Activated CD8-positive, alpha-beta memory T cell treated with anti-CD3 and anti-CD28 coated beads for 4 hours (primary cell): ENCODE data around the gene CR1.
A peak's percentile ranks its signal among the peaks of the same experiment; 100 is the strongest.
"Not testable (repeated sequence)": the region's sequence is repeated elsewhere in the genome, so short reads cannot be mapped to it uniquely, and the experiment has no call there.

ENCODE experiments used
- DNase-seq, 2 donors: peaks; one replicate each; pipeline ENCODE4 v3.0.0-alpha.2; 2020; ENCODE audit warnings: low read depth in 2 of 2

Gene CR1

DNA sequence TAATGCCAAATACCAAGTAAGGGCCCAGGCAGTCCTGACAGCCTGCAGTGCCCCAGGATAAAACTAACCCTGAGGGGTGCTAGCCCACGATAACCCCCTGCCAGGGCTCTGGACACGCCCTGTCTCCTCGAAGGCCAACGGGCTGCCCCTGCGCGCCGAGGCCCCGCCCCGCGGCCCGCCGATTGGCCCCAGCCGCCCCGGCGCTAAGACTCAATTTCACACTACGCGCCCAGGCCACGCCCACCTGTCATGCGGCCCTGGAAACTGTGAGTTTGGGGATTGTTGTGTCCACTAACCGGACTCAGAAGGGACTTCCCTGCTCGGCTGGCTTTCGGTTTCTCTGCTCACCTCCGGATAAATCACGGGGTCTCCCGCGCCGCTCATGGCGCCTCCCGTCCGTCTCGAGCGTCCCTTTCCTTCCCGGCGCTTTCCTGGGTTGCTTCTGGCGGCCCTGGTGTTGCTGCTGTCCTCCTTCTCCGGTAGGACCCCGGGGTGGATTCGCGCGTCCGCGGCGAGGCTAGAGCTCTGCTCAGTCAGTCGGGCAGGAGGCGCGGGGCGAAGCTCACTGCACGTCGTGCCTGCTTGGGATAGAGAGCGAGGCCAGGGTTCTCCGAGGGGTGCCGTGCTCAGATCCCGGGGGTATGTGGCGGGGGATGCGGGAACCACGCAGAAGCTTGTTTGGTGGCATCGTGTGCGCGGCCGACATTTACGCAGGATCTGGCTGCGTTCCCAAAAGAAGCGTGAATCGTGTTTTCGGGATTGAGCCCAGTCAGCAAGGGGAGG, 149.1 kb downstream of the CR1 start, which contains the start of gene CR1L:
Gene CR1L (plus strand): TSS at position 282 of the 783 bp plus-strand sequence. CDS start 101 bp downstream, at position 383.
- peak; percentile 35 to 36 for DNase-seq

DNA sequence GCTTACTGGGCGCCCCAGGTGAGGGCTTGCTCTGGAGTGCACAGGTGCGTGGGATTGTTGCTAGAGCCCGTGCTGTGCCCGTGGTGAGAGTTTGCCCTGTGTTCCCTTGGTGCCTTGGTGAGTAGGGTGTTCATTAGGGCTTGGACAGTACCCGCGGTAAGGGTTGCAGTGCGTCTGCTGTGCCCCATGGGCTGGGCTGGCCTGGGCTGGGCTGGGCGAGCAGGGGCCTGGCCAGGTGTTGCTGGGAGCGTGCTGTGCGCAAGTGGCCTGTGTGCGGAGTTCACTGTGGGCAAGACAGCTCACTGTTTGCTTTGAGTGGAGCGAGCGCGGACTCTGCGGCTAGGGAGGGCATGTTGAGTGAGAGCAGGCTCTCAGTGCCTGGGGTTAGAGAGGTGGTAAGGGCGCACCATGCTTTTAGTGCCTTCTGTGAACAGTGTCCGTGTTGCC, 149.7 kb downstream of the CR1 start:
- no peak for DNase-seq

DNA sequence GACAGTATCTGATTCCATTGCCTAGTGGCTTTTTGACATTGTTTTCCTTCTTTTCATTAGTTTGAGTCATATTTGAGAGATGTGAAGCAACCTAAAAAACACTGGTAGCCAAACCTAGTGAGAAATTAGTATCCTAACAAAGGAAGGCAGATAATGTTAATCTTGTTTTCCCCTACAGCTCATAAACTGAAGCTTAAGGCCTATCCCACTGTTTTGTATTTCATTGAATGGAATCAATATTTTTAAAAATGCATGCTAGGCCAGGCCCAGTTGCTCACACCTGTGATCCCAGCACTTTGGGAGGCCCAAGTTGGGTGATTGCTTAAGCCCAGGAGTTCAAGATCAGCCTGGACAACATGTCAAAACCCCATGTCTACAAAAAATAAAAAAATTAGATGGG, 150.2 kb downstream of the CR1 start:
- no peak for DNase-seq

DNA sequence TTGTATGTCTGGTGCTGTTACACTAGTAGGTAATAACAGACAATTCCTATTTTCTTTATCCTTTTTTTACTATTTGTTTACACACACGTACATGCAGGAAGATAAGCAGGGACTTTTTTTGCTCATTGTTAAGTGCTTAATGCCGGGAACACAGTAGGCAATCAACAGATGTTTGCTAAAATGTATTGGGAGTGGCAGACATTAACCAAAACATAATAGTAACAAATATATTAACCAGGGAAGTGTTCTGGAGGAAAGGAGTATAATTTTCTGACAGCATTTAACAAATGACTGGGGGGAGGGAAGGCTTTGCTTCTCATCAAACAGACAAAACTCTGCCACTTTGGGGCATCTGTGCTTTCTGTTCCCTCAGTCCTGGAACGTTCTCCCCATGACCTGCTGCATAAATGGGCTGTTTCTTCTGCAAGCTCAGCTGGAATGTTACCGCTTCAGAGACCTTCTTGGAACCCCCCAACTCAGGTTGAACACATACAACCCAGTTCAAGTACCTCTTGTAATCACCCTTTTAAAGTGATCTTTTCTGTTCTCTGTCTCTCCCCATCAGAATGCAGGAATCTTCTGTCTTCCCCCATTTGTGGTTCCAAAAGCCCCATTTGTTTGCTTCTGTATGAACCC, 151.1 kb downstream of the CR1 start:
- no peak for DNase-seq

DNA sequence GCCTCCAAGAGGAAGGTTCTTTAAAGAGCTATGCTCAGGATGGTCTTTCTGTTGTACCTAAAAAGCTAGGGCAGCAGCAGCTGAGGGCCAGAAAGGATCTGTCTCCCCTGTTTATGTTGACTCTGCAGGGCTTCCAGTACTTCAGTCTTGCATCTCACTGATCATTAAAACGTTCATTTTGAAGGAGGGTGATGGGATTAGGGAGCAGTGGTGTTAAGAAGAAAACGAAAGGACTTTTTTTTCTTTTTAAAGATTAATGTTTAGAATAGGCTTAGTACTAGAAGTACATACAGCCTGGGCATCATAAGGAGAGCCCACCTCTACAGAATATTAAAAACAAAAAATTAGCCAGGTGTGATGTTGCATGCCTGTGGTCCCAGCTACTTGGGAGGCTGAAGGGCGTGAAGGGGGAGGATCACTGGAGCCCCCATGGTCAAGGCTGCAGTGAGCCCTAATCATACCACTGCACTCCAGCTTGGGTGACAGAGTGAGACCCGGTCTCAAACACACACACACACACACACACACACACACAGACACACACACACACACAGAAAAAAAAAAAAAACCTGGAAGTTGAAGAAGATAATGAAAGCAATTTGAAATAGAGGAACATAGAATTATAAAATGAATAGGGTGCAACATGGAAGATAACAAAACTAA, 151.8 kb downstream of the CR1 start:
- no peak for DNase-seq

DNA sequence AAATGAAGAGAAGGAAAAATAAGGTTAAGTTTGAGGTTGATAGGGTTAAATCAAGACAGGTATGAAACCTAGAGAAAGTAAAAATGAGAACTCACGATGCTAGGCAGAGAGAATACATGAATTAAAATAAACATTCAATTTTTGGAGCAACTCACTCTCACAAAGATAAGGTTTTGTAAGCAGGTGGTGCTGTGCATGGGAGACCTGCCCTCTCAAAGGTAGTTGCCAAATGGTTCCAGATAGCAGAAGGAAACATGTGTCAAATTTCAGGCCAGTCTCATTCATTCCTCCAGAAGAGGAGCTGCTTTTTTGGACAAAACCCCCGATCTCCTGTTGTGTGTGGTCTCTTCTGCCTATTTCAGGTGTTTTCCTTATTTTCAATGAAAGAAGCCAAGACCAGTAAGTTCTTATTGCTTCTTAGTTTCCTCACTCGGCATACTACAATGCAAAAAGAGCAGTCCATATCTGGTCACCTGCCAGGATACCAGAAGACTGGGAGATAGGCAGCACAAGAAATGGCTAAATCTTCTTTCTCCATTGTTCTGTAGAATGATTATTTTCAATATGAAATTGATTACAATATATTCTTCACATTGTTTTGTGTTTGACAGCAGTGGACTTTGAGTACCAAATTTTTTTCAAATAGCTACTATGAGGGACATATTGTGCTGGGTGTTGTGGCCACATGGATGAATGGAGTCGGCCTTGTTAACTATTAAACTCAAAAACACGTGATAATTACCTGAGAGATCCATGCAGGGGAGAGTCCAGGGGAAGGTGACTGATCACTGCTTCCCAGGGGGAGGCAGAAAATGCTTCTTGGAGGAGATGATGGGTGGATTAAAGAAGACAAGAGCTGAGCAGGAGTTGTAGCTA, 152.6 kb downstream of the CR1 start:
- DNase-seq, result no peak

DNA sequence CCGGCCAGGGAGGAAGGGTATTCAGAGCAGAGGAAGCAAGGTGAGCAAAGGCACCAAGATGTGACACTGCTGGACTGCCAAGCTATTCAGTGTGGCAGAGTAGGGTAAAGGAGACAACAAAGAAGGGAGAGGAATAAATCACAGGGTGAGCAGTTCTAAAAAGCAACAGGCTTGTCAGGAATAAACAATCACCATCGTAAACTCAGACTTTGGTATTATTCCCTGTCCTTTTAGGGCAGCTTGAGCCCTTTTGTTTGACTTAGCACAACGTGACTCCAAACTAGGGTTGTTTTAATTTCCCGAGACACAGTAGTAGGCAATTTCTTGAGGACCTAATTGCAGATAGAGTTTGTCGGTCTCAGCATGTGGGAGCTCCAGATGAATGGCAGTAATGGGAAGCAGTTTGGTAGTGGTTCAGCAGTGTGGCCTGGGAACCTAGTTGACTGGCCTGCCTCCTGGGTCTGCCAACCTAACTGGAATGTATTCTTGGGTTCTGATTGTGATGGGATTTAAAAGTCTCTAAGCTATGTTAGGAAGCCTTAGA, 153.3 kb downstream of the CR1 start:
- DNase-seq, result no peak

DNA sequence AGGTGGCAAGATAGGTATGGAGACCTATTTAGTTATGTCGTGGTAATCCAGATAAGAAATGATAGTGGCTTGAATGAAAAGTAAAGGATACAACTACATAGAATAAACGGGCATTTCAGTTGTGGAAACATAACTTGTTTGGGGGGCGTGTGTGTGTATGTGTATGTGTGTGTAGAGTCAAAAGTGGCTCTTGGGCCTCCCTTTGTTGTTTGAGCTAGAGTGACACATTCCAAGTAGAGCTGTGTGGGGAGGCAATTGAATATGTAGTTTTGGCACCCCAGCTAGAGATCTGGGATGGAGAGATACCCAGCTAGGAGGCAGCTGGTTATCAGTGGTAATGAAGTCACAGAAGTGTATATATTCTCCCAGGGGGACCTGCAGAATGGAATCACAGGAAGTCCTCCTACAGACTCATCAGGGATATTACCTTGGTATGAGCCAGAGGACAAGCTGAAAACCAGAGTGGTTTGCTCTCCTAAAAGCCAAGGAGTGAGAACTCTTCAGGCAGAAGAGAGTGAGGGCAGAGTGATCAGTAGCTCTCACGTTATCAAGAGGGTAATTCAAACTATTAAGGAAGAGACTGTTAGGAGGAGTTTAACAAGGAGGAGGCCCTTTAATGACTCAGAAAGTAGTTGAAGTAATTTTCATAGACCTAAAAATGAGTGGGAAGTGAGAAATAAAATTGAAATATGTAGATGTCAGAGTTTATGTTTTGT, 154.1 kb downstream of the CR1 start:
- no peak for DNase-seq

DNA sequence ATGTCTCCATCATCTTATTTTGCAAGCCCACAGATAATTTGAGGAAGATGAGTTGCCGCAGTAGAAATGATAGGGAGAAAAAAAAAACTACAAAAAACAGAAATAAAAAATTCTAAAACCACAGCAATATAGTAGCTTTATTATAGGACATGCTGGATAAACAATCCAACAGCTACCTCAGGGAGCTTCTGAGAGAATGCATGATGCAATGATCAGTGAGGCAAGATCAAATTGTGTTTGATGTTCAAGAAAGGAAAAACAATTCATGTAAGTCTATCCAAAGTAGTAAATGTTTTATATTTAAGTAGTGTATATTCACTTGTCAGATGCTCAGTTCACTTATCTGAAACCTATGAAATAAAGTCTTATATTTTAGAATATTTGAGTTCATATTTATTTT, 155.6 kb downstream of the CR1 start:
- DNase-seq, result no peak

DNA sequence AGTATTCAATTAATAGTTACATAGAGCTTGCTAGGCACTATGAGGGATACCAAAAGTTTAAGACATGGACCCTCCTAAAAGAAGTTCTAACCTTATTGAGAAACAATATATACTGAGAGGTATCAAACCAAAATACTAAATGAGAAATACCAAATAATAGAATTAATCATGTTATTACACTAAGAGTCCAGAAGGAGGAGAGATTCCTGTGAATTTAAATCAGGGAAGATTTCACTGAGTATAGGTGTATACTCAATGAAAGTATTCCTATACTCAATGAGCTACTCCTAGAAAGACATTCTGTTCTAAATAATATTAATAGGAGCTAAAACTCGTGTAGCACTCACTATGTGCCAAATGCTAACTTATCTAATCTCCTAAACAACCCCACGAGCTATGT, 158.4 kb downstream of the CR1 start:
- DNase-seq, result no peak

DNA sequence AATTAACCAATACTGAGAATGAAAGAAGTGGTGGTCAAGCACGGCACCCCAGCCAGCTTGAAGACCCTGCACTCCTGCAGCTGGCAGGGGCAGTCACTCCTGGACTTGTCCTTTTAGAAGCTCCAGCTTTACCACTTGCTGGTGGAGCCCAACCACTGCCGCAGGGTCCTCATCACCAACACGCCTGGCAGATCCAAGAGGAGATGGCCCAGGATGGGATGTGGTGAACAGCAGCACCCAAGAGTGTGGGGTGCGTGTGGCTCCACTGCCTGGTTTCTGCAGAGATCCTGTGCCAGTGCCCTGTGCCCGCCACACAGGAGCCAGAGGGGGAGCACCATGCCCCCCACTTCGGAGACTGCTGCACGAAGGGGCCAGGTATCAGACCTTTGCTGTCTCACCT, 162.5 kb downstream of the CR1 start:
- no peak for DNase-seq

DNA sequence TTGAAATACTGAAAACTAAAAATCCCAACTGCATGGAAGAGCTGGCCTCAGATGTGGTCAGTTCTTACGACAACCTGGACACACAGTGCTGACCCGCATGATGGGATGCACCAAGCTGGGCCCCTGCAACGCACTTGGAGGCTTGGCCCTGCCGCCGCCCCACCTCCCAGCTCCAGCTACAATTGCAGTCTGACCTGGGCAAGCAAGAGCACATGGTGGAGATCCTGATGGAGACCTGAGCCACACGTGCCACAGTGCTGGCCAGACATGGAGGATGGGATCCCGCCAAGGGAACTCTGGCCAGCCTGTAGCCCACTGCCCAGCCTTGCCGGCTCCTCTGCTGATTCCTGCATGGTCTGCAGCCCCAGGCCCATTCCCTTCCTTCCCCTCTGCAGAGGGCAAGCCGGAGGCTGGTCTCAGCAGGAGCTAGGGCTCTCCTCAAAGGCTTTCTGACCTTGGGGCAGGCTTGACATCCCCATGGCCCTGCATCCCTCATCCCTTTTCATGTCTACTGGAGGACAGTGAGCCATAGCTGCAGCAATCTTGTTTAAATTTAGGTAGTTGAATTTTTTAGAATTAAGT, 163.0 kb downstream of the CR1 start:
- no peak for DNase-seq

DNA sequence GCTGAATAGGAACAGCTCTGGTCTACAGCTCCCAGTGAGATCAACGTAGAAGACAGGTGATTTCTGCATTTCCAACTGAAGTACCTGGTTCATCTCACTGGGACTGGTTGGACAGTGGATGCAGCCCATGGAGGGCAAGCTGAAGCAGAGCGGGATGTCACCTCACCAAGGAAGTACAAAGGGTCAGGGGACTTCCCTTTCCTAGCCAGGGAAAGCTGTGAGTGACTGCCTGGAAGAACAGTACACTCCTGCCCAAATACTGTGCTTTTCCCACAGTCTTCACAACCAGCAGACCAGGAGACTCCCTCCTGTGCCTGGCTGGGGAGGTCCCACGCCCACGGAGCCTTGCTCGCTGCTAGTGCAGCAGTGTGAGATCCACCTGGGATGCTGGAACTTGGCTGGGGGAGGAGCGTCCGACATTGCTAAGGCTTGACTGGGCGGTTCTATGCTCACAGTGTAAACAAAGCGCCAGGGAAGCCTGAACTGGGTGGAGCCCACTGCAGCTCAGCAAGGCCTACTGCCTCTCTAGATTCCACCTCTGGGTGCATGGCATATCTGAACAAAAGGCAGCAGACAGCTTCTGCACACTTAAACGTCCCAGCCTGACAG, 163.7 kb downstream of the CR1 start:
- no peak for DNase-seq

DNA sequence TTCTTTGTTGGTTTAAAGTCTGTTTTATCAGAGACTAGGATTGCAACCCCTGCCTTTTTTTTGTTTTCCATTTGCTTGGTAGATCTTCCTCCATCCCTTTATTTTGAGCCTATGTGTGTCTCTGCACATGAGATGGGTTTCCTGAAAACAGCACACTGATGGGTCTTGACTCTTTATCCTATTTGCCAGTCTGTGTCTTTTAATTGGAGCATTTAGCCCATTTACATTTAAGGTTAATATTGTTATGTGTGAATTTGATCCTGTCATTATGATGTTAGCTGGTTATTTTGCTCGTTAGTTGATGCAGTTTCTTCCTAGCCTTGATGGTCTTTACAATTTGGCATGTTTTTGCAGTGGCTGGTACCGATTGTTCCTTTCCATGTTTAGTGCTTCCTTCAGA, 165.5 kb downstream of the CR1 start:
- DNase-seq, result not testable (repeated sequence)

DNA sequence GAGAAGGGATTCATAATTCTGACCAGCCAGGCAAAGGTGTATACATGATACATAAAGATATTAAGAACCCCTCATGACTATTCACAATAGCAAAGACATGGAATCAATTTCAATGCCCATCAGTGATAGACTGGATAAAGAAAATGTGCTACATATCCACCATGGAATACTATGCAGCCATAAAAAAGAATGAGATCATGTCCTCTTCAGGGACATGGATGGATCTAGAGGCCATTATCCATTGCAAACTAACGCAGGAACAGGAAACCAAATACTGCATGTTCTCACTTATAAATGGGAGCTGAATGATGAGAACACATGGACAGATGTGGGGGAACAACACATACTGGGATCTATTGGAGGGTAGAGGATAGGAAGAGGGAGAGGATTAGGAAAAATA, 170.4 kb downstream of the CR1 start:
- no peak for DNase-seq

DNA sequence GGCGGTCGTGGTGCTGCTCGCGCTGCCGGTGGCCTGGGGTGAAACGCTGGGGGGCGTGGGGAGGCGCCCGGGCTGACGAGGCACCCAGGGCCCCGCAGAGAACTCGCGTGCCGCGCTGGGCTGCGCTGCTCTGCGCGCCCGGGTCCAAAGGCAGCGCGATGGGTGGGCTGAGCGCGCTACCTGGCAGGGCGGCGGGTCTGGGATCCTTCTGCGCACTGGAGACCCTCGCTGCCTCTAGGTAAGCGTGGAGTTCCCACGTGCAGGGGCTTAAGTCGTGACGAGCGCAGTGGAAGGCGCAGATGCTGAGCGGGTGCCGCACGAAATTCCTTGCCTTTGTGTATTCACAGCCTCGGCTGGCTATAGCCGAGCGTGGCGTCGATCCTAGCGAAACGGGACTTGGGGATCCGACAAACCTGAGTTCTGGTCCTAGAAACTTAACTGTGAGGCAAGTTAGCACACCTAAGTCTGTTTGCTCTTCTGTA, 173.6 kb downstream of the CR1 start:
- no peak for DNase-seq

DNA sequence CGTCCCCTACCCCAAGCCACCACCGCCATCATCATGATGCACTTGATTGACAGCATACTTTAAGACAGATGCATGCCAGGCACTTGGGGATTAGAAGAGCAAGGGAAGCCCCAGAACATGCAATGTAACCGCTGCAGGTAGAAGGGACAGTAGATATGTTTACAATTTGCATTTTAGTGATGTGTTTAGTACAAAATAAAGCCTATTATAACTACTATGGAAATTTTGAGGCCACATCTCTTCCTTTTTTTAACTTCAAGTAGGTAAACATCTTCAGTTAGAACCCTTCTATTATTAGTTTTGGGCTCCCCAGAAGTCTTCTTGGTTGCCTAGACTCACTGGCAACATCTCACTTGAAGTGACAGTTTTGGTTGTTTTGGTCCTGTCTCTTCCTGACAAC, 174.2 kb downstream of the CR1 start:
- DNase-seq, result no peak

DNA sequence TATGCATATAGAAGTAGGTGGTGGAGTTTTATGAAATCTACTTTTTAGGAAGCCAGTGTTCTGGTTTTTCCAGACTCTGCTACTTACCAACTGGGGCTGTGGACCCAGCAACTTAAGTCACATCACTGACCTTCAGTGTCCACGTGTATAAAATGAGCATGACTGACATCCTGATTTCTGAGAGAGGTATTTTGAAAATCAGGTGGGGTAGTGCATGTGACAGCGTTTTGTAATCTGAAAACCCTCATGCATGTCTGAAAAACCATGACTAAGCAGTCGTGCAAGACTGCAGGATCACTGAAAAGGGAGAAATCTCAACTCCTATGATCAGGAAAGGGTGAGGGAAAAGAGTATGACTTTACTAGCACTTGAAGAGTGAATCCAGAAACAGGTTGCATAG, 175.0 kb downstream of the CR1 start:
- no peak for DNase-seq

DNA sequence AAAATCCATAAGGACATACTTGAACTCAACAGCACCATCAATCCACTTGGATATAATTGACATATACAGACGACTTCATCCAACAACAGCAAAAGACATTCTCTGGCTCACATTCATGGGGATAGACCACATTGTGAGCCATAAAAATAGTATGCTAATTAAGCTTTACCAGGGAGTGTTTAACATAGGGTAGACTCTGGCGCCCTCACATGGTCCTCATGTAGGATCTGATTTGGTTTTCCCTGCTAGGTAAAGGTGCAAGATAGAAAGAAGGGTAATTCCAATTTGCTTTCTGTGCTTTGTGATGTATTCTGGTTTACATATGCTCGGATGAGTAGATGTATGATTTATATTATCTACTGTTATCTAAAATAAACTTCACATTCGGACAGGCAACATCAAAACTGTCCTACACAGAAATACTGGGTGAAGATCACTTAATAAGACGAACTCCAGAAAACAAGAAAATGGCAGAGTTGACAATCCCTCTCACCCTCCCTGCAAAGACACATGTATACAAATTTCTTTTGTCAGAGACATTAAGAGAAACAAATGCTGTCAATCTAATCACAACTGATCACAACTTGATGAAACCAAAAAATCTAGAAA, 176.7 kb downstream of the CR1 start:
- DNase-seq, result no peak

DNA sequence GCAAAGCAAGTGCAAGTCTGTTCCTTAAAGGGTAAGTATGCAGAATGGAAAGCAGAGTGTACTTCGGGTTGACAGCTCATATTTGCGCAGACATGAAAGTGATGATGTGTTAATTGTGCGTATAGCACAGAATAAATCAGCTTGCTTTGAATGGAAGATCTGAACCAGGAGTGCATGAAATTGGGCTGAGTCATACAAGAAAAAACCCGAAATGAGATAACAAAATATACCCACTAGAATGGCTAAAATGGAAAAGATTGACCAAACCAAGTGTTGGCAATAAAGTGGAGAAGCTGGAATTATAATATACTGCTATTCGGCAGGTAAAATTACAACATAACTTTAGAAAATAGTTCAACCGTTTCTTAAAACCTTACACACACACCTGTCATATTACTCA, 177.4 kb downstream of the CR1 start:
- DNase-seq, result no peak
